Left ventricle myocardium inferior (tissue), 1 donor: Measurements from ENCODE around the gene ZNF579. TPM values are rescaled to one million over a fixed set of nuclear protein-coding genes. Genes with fewer than 3 reads are reported as not detected.

Source experiments
- DNase-seq: peaks from one replicate; pipeline ENCODE4 v3.0.0-alpha.2; 2020
- H3K27ac ChIP-seq: fragments of 200-600 bp; replicated peaks from 2 replicates; pipeline ENCODE4 v1.8.0; 2021
- H3K27me3 ChIP-seq: fragments of 200-600 bp; 2 replicates; pipeline ENCODE4 v1.8.0; 2021; ENCODE audit warnings: low read depth
- H3K36me3 ChIP-seq: fragments of 200-600 bp; 2 replicates; pipeline ENCODE4 v1.8.0; 2021
- H3K4me1 ChIP-seq: fragments of 200-600 bp; 2 replicates; pipeline ENCODE4 v1.8.0; 2021
- H3K4me3 ChIP-seq: fragments of 200-600 bp; 2 replicates; pipeline ENCODE4 v1.8.0; 2021; ENCODE audit warnings: mild to moderate bottlenecking, moderate library complexity
- H3K9me3 ChIP-seq: fragments of 200-600 bp; replicated peaks from 2 replicates; pipeline ENCODE4 v1.8.0; 2021
- CTCF ChIP-seq: fragments of 200-600 bp; IDR thresholded peaks from 2 replicates; pipeline ENCODE4 v1.8.0; 2021; ENCODE audit warnings: antibody characterized with exemption, mild to moderate bottlenecking, borderline replicate concordance
- intact Hi-C: fragments of 100-400 bp; cut with micrococcal nuclease; formaldehyde crosslinking; loops from one replicate; pipeline ENCODE4 v1.11.0; 2022
- total RNA-seq: library from RNA; stranded (reverse); fragmentation: NEBNext Ultra II Directional; extraction: Animal tissue kit (Norgen Biotek cat#: 25700); gene quantifications from one replicate; pipeline ENCODE4 v1.2.1, GENCODE V29; 2021
- donor health status: DM: no; HTN: yes; CAD: no; lungs with severe emphysema.

ZNF579 gene
- total RNA-seq, 1 donor from 2014 or later = 11.5 TPM

GRCh38 chr19:55599842-55600661 is 19.4 kb upstream of the ZNF579 start, which contains the start of gene ZNF524:
ZNF524 (plus strand) TSS chr19:55600288; CDS start chr19:55602113, 1,825 bp downstream.
- peak within 1 kb of the TSS; percentile 83 for H3K4me3 ChIP-seq
- peak within 1 kb of the TSS; percentile 99 for H3K27ac ChIP-seq
- peaks cover 39% of the 10 kb centered on the region for H3K4me1 ChIP-seq
- no peaks in the 10 kb centered on the region for H3K27me3 ChIP-seq
- no peak for TF ChIP-seq CTCF
- intact Hi-C loops = no loop called here
- H3K36me3 ChIP-seq = peaks cover 25% of the 10 kb centered on the region
- DNase-seq = peak; percentile 84
- no peaks in the 10 kb centered on the region for H3K9me3 ChIP-seq

- Histone ChIP-seq H3K4me1 (peaks cover 33% of the 10 kb centered on the region), H3K27ac (peak within 1 kb of the TSS; percentile 99), H3K27me3 (no peaks in the 10 kb centered on the region), H3K4me3 (peak within 1 kb of the TSS; percentile 83), H3K36me3 (peaks cover 26% of the 10 kb centered on the region), H3K9me3 (no peaks in the 10 kb centered on the region)
- intact Hi-C loops = no loop called here
- TF ChIP-seq CTCF = no peak
- peak; percentile 99 for DNase-seq
Measured at GRCh38 chr19:55599468-55599841, 18.8 kb upstream of the ZNF579 start, which contains the start of gene FIZ1. FIZ1 (minus strand) TSS chr19:55599517; CDS start chr19:55597865, 1,652 bp downstream.

GRCh38 chr19:55598719-55599467 is 18.2 kb upstream of the ZNF579 start:
- H3K27ac ChIP-seq = peak overlapping the region; percentile 99
- H3K4me1 ChIP-seq = peaks cover 28% of the 10 kb centered on the region
- no peak for TF ChIP-seq CTCF
- peaks cover 26% of the 10 kb centered on the region for H3K36me3 ChIP-seq
- intact Hi-C loops = no loop called here
- DNase-seq = peak; percentile 90
- no peaks in the 10 kb centered on the region for H3K27me3 ChIP-seq
- peak overlapping the region; percentile 83 for H3K4me3 ChIP-seq
- no peaks in the 10 kb centered on the region for H3K9me3 ChIP-seq

GRCh38 chr19:55598034-55598433 is 17.4 kb upstream of the ZNF579 start:
- Histone ChIP-seq H3K4me1 (peaks cover 26% of the 10 kb centered on the region), H3K27ac (peak overlapping the region; percentile 99), H3K36me3 (peaks cover 34% of the 10 kb centered on the region), H3K27me3 (no peaks in the 10 kb centered on the region), H3K9me3 (no peaks in the 10 kb centered on the region), H3K4me3 (no peak overlapping the region)
- DNase-seq = no peak
- intact Hi-C loops = no loop called here
- no peak for TF ChIP-seq CTCF

- no peak overlapping the region for H3K27ac ChIP-seq
- intact Hi-C loops = no loop called here
- no peaks in the 10 kb centered on the region for H3K27me3 ChIP-seq
- peaks cover 38% of the 10 kb centered on the region for H3K36me3 ChIP-seq
- TF ChIP-seq CTCF = no peak
- no peak overlapping the region for H3K4me3 ChIP-seq
- peaks cover 26% of the 10 kb centered on the region for H3K4me1 ChIP-seq
- DNase-seq = no peak
- no peaks in the 10 kb centered on the region for H3K9me3 ChIP-seq
Measured at GRCh38 chr19:55597501-55597921, 16.9 kb upstream of the ZNF579 start.
